ENCODE results near the gene ZNF407.

GRCh38 chr18:75071484-75071785 lies 473.8 kb downstream of the ZNF407 start:
- TF ChIP-seq CTCF (IDR thresholded peaks at IDR 0.05) = no peak
- TF ChIP-seq POLR2A (IDR thresholded peaks at IDR 0.05) = no peak
